Retina (tissue), 1 donor: ENCODE results near the gene DPH5.
"Not testable (repeated sequence)": the region's sequence is repeated elsewhere in the genome, so short reads cannot be mapped to it uniquely, and the experiment has no call there.

ENCODE experiments used
- DNase-seq: peaks from one replicate; pipeline ENCODE4 v3.0.0-alpha.2; 2016

DPH5 gene

GRCh38 chr1:100976936-100977335 lies 48.6 kb downstream of the DPH5 start:
- no peak for DNase-seq

- no peak for DNase-seq
Measured at GRCh38 chr1:100972185-100972584, 53.4 kb downstream of the DPH5 start.

GRCh38 chr1:100971021-100971420 lies 54.6 kb downstream of the DPH5 start:
- DNase-seq = no peak

GRCh38 chr1:100969327-100969726 lies 56.3 kb downstream of the DPH5 start:
- DNase-seq = no peak

- no peak for DNase-seq
Measured at GRCh38 chr1:100968621-100969020, 57.0 kb downstream of the DPH5 start.

- no peak for DNase-seq
Measured at GRCh38 chr1:100960098-100960497, 65.5 kb downstream of the DPH5 start.

DNA sequence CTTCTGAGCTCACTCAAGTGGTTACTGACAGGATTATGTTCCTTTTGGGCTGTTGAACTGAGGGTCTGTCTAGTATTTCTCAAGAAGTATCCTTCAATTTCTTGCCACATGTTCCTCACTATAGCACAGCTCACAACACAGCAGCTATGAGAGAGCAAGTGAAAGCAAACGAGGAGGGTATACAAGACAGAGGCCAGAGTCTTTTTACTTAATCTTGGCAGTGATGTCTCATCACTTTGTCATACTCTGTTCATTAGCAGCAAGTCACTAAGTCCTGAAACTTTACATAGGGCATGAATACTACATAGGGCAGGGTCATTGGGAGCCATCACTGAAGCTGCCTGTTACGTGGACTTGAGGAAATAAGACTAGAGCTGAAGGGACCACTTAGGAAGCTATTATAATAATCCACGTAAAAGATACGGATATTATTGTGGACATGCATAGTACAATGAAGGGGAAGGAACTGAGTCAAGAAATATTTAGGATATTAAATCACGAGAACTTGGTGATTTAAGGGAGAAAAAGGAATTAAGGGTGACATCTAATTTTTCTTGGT lies 66.0 kb downstream of the DPH5 start:
- no peak for DNase-seq

DNA sequence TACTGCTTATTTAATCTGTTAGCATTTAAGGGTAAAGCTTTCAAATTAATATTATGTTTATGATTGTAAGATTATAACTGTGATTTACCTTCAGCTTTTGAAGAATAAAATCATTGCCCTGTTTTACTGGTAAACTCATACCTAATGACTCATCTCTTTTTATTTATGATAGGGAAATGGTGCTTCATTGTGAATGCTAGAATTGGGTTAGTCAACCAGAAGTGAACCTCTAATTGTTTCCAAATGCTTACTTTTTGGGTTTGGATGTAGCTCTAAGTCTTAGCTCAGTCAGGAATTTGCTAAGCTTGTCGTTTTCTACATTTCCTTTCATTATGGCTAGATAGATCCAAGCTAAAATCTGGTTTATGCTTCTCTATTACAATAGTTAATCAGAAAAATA lies 70.3 kb downstream of the DPH5 start:
- DNase-seq = no peak

DNA sequence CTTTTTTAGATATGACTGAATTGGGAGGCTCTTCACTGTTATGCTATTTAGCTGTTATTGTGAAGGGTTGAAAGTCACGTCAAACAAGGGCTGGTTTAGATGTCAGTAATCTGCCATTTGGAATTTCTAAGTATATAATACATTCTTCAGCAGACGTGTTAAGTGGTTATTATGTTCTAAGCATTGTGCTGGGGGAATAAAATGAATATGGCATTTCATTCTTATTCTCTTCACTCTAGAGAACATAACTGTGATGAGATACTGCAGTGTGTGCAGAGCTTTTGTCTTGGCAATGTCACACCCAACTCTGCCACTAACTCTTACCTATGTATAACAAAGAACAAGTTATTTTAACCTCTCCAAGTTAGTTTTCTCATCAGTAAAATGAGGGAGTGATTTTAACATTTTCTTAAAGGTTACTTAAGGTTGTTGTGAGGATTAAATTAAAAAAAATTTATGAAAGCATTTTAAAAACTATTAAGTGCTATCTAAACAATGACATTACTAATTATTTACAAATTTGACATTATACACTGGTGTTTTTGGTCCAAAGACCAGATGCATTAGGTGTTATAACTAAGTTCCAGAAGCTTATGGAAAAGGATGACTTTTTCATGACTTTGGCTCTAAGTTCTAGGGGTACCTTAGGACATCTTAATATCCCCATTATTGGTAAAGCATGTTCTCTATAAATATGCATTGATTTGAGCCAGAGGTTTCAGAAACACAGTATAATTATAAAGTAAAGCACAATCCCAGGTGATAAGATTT lies 71.4 kb downstream of the DPH5 start:
- no peak for DNase-seq

GRCh38 chr1:100952970-100953369 lies 72.6 kb downstream of the DPH5 start:
- DNase-seq = not testable (repeated sequence)

GRCh38 chr1:100952104-100952745 lies 73.4 kb downstream of the DPH5 start:
- no peak for DNase-seq

DNA sequence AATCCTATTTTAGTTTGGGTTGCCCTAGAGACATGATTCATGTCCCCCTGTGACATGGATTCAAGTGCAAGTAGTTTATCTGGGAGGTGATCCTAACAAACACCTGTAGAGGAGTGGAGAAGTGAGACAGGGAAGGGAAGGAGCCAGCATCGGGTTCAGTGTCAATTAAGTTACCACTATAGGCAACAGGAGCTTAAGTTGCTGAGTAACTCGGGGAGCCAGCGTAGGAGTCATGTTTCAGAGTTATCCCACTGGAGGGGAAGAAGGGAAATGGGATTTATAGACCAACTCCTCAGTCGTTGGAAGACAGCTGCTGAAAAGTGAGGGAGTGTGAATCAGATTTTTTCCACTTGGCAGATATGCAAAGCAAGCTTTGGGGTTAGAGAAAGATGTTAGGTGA lies 74.8 kb downstream of the DPH5 start:
- DNase-seq = no peak

- no peak for DNase-seq
Measured at GRCh38 chr1:100950337-100950736, 75.2 kb downstream of the DPH5 start.

DNA sequence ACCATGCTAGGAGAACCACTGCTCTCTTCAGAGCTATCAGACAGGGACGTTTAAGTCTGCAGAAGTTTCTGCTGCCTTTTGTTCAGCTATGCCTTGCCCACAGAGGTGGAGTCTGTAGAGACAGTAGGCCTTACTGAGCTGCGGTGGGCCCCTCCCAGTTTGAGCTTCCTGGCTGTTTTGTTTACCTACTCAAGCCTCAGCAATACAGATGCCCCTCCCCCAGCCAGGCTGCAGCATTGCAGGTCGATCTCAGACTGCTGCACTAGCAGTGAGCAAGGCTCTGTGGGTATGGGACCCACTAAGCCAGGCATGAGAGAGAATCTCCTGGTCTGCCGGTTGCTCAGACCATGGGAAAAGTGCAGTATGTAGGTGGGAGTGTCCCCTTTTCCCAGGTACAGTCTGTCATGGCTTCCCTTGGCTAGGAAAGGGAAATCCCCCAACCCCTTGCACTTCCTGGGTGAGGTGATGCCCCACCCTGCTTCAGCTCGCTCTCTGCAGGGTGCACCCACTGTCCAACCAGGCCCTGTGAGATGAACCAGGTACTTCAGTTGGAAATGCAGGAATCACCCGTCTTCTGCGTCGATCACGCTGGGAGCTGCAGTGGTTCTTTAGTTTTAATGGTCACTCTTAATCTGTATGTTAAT lies 75.9 kb downstream of the DPH5 start:
- DNase-seq = not testable (repeated sequence)

- not testable (repeated sequence) for DNase-seq
Measured at GRCh38 chr1:100948721-100949405, 76.7 kb downstream of the DPH5 start.

GRCh38 chr1:100947816-100948215 lies 77.8 kb downstream of the DPH5 start:
- DNase-seq = not testable (repeated sequence)

DNA sequence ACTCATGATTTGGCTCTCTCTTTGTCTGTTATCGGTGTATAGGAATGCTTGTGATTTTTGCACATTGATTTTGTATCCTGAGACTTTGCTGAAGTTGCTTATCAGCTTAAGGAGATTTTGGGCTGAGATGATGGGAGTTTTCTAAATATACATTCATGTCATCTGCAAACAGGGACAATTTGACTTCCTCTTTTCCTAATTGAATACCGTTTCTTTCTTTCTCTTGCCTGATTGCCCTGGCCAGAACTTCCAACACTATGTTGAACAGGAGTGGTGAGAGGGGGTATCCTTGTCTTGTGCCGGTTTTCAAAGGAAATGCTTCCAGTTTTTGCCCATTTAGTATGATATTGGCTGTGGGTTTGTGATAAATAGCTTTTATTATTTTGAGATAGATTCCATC lies 79.5 kb downstream of the DPH5 start:
- not testable (repeated sequence) for DNase-seq

DNA sequence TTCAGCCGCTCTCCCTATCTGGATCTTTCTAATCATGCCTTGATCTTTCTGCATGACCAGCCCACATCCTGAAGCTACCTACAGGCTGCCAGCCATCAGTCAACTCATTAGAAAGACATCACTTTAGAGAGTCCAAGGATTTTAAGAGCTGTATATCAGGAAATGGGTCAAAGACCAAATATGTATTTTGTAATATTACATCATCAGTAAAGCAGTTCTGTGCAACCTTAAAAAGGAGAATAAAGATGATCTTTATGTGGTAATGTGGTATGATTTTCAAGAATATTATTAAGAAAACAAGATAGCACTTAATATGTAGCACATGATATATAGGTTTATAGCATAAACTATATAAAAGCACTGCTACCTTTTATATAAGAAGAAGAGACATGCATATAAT lies 82.1 kb downstream of the DPH5 start:
- no peak for DNase-seq

DNA sequence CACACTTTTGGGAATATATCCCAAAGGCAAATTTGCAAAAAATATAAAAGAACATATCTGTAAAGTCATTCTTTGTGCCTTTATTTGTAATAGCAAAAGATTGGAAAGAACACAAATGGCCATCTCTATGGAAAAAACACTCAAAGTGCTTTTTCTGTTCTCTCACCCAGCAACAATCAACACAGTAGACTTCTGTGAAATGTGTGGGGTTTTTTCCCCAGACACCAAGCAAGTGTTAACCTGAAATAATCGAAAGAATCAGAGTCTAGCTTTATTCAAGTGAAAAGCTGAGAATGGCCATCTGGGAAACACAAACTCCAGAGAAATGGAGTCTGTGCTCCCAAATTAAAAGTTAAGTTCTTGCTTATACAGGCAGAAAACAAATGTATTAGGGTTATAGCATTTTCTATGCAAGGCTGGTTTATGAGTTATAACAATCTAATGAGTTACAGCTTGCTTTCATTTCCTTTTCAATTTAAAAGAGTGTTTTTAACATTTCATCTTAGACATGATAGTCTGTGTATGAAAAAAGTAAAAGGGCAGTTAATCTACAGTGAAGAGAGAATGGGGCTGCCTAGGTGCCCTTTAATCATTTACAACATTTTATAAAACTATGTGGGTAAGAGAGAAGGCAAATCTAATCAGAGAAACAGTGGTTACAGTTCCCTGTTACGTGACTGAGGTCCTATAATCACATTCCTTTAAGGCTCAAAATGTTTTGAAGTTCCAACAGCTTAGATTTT lies 83.1 kb downstream of the DPH5 start:
- DNase-seq = no peak

GRCh38 chr1:100941580-100942216 lies 83.9 kb downstream of the DPH5 start:
- DNase-seq = no peak

DNA sequence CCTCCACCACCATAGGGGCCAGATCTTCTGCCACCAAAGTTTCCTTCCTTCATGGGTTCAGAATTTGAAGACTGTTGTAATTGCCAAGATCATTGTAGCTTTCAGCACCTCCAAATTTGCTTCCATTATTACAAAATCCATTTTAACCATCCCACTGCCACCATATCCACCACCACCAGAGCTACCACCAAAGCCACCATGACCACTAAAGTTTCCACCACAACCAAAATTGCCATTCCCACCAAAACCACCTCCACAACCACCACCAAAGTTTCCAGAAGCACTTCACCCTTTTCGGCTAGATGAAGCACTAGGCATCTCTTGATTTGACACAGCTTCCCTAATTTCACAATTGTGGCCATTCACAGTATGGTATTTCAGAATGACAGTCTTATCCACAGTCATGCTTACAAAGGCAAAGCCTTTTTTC lies 84.5 kb downstream of the DPH5 start:
- DNase-seq = no peak
